Tongue (tissue), 2 donors: ENCODE results near the gene SPEG. TPM values are rescaled to one million over a fixed set of nuclear protein-coding genes. Genes with fewer than 3 reads are reported as not detected.

Experiments
- DNase-seq: peaks from one replicate; pipeline ENCODE4 v3.0.0-alpha.2; 2015
- total RNA-seq: library from RNA; depleted of rRNA; stranded (reverse); fragments of >200 nt; gene quantifications from one replicate; pipeline ENCODE4 v1.2.3, GENCODE V29; 2014

Gene SPEG
- total RNA-seq, 1 donor from 2014 or later, result 136 TPM

GRCh38 chr2:219480004-219480403 is 45.4 kb downstream of the SPEG start:
- DNase-seq, result no peak

GRCh38 chr2:219482674-219483405 is 48.2 kb downstream of the SPEG start:
- DNase-seq, result no peak

GRCh38 chr2:219483451-219484342 is 49.1 kb downstream of the SPEG start:
- DNase-seq, result peak; percentile 69

DNA sequence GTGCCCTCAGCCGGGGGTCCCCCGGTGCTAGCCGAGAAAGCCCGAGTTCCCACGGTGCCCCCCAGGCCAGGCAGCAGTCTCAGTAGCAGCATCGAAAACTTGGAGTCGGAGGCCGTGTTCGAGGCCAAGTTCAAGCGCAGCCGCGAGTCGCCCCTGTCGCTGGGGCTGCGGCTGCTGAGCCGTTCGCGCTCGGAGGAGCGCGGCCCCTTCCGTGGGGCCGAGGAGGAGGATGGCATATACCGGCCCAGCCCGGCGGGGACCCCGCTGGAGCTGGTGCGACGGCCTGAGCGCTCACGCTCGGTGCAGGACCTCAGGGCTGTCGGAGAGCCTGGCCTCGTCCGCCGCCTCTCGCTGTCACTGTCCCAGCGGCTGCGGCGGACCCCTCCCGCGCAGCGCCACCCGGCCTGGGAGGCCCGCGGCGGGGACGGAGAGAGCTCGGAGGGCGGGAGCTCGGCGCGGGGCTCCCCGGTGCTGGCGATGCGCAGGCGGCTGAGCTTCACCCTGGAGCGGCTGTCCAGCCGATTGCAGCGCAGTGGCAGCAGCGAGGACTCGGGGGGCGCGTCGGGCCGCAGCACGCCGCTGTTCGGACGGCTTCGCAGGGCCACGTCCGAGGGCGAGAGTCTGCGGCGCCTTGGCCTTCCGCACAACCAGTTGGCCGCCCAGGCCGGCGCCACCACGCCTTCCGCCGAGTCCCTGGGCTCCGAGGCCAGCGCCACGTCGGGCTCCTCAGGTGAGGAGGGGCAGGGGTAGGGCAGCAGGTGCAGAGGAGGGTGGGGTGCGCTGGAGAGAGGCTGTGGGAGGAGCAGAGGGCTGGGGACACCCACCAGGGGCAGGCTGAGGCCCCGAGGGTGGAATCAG is 49.9 kb downstream of the SPEG start:
- DNase-seq, result peak; percentile 50

GRCh38 chr2:219485201-219485580 is 50.5 kb downstream of the SPEG start:
- DNase-seq, result no peak

DNA sequence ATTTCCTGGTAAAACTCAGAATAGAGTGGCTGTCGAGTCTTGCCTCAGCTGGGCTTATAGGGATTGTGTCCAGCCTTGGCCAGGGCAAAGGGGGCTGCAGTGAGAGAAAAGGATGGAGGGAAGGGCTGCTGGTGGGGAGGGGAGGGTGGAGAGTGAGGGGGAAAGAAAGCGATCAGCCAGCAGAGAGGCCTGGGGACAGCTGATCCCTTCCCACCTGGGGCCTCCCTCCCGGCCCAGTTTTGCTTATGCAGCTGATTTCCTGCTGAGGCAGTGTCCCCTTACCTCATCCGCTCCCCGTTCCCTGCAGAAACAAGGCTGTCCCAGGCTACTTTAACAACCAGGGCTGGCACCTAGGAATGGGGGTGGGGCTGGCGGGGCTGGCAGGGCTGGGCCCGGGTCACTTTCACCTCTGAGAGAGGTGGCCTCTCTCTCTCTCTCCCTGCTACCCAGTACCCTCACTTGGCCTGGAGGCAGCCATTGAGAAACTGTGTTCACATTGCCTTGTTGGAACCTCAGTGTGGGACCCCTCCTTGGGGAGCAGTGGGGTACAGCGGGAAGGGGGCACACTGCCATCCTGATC is 51.8 kb downstream of the SPEG start:
- peak; percentile 36 for DNase-seq

- no peak for DNase-seq
These were observed 53.7 kb downstream of the SPEG start for GRCh38 chr2:219488149-219488843.

- DNase-seq, result no peak
These were observed 54.2 kb downstream of the SPEG start for GRCh38 chr2:219488844-219489194.

DNA sequence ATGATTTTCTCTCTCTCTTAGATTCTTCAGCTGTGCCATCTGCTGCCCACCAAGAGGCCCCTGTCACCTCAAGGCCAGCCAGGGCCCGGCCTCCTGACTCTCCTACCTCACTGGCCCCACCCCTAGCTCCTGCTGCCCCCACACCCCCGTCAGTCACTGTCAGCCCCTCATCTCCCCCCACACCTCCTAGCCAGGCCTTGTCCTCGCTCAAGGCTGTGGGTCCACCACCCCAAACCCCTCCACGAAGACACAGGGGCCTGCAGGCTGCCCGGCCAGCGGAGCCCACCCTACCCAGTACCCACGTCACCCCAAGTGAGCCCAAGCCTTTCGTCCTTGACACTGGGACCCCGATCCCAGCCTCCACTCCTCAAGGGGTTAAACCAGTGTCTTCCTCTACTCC is 54.7 kb downstream of the SPEG start:
- no peak for DNase-seq

DNA sequence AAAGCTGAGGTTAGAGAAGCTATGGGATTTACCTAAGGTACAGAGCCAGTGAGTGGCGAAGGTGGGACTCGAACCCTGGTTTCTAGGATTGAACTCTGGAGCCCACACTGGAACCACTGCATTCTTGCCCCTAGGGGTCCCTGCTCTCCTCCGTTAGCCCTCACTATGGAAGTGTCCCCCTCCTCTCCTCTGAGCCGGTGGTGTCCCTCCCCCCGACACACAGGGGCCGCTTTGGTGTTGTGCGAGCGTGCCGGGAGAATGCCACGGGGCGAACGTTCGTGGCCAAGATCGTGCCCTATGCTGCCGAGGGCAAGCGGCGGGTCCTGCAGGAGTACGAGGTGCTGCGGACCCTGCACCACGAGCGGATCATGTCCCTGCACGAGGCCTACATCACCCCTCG is 55.5 kb downstream of the SPEG start:
- DNase-seq, result no peak

DNA sequence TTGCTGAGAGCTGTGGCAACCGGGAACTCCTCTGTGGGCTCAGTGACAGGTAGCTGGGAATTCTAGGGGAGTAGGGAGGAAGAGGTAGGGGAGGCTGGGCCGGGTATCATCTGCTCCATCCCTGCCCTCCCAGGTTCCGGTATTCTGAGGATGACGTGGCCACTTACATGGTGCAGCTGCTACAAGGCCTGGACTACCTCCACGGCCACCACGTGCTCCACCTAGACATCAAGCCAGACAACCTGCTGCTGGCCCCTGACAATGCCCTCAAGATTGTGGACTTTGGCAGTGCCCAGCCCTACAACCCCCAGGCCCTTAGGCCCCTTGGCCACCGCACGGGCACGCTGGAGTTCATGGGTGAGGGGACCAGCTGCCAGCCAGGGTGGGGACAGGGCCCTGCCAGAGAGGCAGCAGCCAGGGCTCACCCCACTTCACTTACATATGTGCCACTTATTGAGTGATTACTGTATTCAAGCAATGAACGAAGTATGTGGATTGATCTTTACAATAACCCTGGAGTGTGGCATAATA is 56.0 kb downstream of the SPEG start:
- DNase-seq, result no peak

- no peak for DNase-seq
These were observed 56.8 kb downstream of the SPEG start for GRCh38 chr2:219491278-219491963.

DNA sequence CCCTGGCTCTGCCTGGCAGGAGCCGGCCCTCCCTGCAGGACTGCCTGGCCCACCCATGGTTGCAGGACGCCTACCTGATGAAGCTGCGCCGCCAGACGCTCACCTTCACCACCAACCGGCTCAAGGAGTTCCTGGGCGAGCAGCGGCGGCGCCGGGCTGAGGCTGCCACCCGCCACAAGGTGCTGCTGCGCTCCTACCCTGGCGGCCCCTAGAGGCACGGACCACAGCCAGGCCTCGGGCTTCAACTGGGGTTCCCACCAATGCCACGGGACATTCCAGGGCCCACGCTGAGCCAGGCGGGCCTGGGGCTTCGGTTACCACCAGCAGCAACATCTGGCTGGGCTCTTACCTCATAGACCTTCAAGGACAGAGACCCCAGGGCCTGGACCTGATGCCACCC is 57.9 kb downstream of the SPEG start:
- no peak for DNase-seq

DNA sequence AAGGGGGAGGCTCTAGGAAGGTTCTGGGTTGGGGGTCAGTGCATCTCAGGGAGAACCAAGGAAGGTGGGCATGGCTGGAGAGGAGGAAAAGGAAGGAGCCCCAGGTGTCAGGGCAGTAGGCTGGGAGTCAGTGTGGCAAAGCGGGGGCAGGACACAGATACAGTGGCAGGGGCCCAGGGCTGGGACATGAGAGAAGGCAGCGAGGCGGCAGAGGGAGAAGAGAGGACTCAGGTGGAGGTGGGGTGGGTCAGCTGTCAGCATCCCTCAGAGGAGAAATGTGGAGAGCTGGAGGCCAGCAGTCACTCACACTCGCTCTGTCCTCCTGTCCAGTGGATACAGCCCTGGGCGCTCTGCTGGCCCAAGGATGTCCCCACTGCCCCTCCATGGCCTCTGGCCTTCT is 58.4 kb downstream of the SPEG start:
- DNase-seq, result no peak

- DNase-seq, result no peak
These were observed 60.4 kb downstream of the SPEG start for GRCh38 chr2:219494952-219495530.

GRCh38 chr2:219495531-219496122 is 61.0 kb downstream of the SPEG start:
- peak; percentile 84 for DNase-seq

DNA sequence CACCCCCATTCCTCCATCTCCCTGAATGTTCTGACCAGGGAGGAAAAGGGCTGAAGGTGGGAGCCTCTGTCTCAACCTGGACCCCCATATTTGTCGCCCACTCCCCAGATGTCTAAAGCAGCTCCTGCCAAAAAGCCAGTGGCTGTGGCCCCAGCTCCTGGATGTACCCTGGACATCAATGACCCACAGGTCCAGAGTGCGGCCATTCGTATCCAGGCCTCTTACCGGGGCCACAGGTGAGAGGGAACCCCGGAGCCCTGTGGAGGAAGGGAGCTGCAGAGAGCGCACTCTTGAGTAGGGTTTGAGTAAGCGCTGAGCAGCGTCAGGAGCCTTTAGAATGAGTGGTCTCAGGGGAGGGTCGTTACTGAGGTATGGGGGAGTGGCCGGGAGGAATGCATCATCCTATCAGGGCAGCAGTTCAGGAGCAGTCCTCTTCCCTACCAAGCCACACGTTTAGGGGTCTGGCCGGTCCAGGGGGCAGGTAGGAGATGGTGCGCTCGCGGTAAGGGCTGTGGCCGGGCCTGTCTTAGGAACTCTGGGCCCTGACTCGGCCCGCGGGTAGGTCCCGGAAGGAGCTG is 61.7 kb downstream of the SPEG start:
- DNase-seq, result no peak

DNA sequence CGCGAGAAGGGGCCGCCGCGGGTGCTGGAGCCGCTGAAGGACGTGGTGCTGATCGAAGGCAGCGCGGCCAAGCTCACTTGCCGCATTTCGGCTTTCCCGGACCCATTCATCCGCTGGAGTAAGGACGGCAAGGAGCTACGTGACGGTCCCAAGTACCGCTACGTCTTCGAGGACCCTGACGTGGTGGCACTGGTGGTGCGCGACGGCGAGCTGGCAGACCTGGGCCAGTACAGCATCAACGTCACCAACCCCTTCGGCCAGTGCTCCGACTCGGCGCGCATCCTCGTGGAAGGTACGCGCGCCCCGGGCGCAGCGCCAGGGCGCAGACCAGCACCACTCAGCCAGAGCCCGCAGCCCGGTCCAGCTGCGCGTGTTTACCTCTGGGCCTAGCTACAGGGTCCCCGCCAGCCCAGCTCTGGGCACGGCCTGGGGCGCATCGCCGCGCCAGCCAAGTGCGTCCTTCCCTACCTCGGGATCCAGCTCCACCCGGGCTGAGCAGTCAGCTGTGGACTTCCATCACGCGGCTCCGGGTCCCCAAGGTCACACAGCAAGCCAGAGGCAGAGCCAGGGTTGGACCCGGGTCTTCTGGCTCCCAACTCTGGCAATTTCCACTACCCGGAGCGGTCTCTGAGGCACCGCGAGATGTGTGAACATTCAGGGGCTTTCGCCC is 62.3 kb downstream of the SPEG start:
- DNase-seq, result peak; percentile 56
